GM23338 (cell line): ENCODE measurements around the gene CYTH3. TPM values are rescaled to one million over a fixed set of nuclear protein-coding genes. Genes with fewer than 3 reads are reported as not detected.

Experiments used
- ATAC-seq: fragments of 200-7000 bp; cut with Tn5 transposase; 3 replicates; pipeline ENCODE4 v1.9.1; 2020
- DNase-seq: peaks from one replicate; pipeline ENCODE4 v3.0.0-alpha.2; 2015; ENCODE audit warnings: low spot score
- H2AFZ ChIP-seq: fragments of 200-600 bp; sonication (generic); 2 replicates; pipeline ENCODE4 v1.8.0; 2016; ENCODE audit warnings: antibody characterized with exemption, mild to moderate bottlenecking, moderate library complexity
- H3F3A ChIP-seq: fragments of 200-600 bp; sonication (generic); replicated peaks from 2 replicates; pipeline ENCODE4 v1.8.0; 2017; ENCODE audit warnings: antibody characterized with exemption, mixed run types, low read depth
- H3K27ac ChIP-seq: fragments of 200-600 bp; sonication (generic); 2 replicates; pipeline ENCODE4 v1.6.1; 2016; ENCODE audit warnings: low read depth
- H3K27me3 ChIP-seq: fragments of 200-600 bp; sonication (generic); 2 replicates; pipeline ENCODE4 v1.8.0; 2016; ENCODE audit warnings: mild to moderate bottlenecking, mixed run types, moderate library complexity; ENCODE audit not compliant: insufficient read depth
- H3K36me3 ChIP-seq: fragments of 200-600 bp; sonication (generic); 2 replicates; pipeline ENCODE4 v1.8.0; 2016; ENCODE audit warnings: mild to moderate bottlenecking; ENCODE audit not compliant: insufficient read depth
- H3K4me1 ChIP-seq: fragments of 200-600 bp; sonication (generic); 2 replicates; pipeline ENCODE4 v1.8.0; 2016; ENCODE audit warnings: mild to moderate bottlenecking, moderate library complexity; ENCODE audit not compliant: insufficient read depth
- H3K4me2 ChIP-seq: fragments of 200-600 bp; sonication (generic); 2 replicates; pipeline ENCODE4 v1.7.1; 2017; ENCODE audit warnings: mixed run types
- H3K4me3 ChIP-seq: fragments of 200-600 bp; sonication (generic); 2 replicates; pipeline ENCODE4 v1.6.1; 2016; ENCODE audit warnings: mixed run types
- H3K79me2 ChIP-seq: fragments of 200-600 bp; sonication (generic); replicated peaks from 2 replicates; pipeline ENCODE4 v1.8.0; 2017; ENCODE audit warnings: mild to moderate bottlenecking; ENCODE audit not compliant: insufficient read depth
- H3K9me2 ChIP-seq: fragments of 200-600 bp; sonication (generic); 2 replicates; pipeline ENCODE4 v1.8.0; 2017; ENCODE audit not compliant: insufficient read depth
- H4K20me1 ChIP-seq: fragments of 200-600 bp; sonication (generic); replicated peaks from 2 replicates; pipeline ENCODE4 v1.8.0; 2017; ENCODE audit warnings: mild to moderate bottlenecking; ENCODE audit not compliant: insufficient read depth
- H3K27ac Mint-ChIP-seq: 2 replicates; pipeline ENCODE4 v1.8.0; 2020; ENCODE audit warnings: inconsistent platforms, mild to moderate bottlenecking, moderate library complexity, mixed read lengths
- H3K27me3 Mint-ChIP-seq: 3 replicates; pipeline ENCODE4 v1.8.0; 2022; ENCODE audit warnings: low read depth, mild to moderate bottlenecking, moderate library complexity, mixed read lengths, inconsistent platforms; ENCODE audit not compliant: insufficient read depth, poor library complexity
- H3K36me3 Mint-ChIP-seq: 3 replicates; pipeline ENCODE4 v1.8.0; 2021; ENCODE audit warnings: low read depth, mild to moderate bottlenecking, inconsistent platforms, moderate library complexity, mixed read lengths
- H3K4me1 Mint-ChIP-seq: 3 replicates; pipeline ENCODE4 v1.8.0; 2020; ENCODE audit warnings: mild to moderate bottlenecking, inconsistent platforms, mixed read lengths
- H3K4me3 Mint-ChIP-seq: 3 replicates; pipeline ENCODE4 v1.8.0; 2021; ENCODE audit warnings: moderate library complexity, mild to moderate bottlenecking, inconsistent platforms, mixed read lengths
- H3K9me3 Mint-ChIP-seq: 3 replicates; pipeline ENCODE4 v1.8.0; 2020; ENCODE audit warnings: moderate library complexity, mild to moderate bottlenecking, inconsistent platforms, mixed read lengths
- ETS1 ChIP-seq: IDR thresholded peaks from 2 replicates; pipeline ENCODE4 v1.6.1; 2016; ENCODE audit warnings: antibody characterized with exemption
- EZH2 ChIP-seq: fragments of 200-600 bp; sonication (generic); IDR thresholded peaks from one replicate; pipeline ENCODE4 v1.8.0; 2017; ENCODE audit warnings: antibody characterized with exemption, mild to moderate bottlenecking, low read depth; ENCODE audit not compliant: unreplicated experiment
- JUNB ChIP-seq: IDR thresholded peaks from one replicate; pipeline ENCODE4 v1.6.1; 2016; ENCODE audit warnings: antibody characterized with exemption; ENCODE audit not compliant: unreplicated experiment
- NANOG ChIP-seq: IDR thresholded peaks from 2 replicates; pipeline ENCODE4 v1.6.1; 2016; ENCODE audit warnings: antibody characterized with exemption, borderline replicate concordance
- ZNF114 ChIP-seq: fragments of 250-450 bp; sonication (Bioruptor Pico); IDR thresholded peaks from 2 replicates; pipeline ENCODE4 v1.5.0; 2020; ENCODE audit warnings: mild to moderate bottlenecking, moderate library complexity
- polyA plus RNA-seq: library from polyadenylated mRNA; unstranded; fragments of >200 nt; fragmentation: Nextera tagmentation; extraction: Ambion mirVana; gene quantifications from 2 replicates; pipeline ENCODE4 v1.2.1, GENCODE V29; 2016
- total RNA-seq: library from RNA; depleted of rRNA; stranded (reverse); fragments of >200 nt; shearing (Covaris generic); gene quantifications from 2 replicates; pipeline ENCODE4 v1.2.3, GENCODE V29; 2014
- TF ChIP-seq, protein P1 (sequence below): fragments of 250-450 bp; sonication (Bioruptor Pico); IDR thresholded peaks from 2 replicates; pipeline ENCODE4 v1.5.0; 2020; ENCODE audit warnings: mild to moderate bottlenecking, moderate library complexity

Gene CYTH3
- total and polyA plus RNA-seq, 2 experiments from 2014 or later, result 4.6 to 15.3 TPM

DNA sequence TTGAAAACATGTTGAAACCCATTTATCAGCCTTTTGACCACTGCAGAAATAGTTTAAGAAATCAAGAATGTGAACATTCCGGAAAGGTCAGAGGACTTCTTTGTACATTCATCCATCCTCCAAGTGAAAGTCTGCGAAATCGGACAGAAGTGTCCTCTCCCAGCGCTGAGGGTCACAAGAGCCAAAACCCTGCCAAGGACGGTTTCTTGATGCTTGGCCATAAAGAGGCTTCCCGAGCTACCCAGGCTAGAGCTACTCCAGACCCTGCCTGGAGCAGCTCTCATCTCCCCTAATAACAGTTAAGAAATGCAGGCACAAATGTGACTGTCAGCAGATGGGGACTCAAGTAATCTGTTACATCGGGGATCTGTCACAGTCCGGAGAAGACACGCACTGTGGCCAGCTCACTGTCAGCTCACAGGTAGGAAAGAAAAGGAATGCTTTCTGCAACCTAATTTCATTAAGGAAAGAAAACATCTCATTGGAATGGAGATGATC lies 4.5 kb upstream of the CYTH3 start (continued):
- TF ChIP-seq, protein P1, sequence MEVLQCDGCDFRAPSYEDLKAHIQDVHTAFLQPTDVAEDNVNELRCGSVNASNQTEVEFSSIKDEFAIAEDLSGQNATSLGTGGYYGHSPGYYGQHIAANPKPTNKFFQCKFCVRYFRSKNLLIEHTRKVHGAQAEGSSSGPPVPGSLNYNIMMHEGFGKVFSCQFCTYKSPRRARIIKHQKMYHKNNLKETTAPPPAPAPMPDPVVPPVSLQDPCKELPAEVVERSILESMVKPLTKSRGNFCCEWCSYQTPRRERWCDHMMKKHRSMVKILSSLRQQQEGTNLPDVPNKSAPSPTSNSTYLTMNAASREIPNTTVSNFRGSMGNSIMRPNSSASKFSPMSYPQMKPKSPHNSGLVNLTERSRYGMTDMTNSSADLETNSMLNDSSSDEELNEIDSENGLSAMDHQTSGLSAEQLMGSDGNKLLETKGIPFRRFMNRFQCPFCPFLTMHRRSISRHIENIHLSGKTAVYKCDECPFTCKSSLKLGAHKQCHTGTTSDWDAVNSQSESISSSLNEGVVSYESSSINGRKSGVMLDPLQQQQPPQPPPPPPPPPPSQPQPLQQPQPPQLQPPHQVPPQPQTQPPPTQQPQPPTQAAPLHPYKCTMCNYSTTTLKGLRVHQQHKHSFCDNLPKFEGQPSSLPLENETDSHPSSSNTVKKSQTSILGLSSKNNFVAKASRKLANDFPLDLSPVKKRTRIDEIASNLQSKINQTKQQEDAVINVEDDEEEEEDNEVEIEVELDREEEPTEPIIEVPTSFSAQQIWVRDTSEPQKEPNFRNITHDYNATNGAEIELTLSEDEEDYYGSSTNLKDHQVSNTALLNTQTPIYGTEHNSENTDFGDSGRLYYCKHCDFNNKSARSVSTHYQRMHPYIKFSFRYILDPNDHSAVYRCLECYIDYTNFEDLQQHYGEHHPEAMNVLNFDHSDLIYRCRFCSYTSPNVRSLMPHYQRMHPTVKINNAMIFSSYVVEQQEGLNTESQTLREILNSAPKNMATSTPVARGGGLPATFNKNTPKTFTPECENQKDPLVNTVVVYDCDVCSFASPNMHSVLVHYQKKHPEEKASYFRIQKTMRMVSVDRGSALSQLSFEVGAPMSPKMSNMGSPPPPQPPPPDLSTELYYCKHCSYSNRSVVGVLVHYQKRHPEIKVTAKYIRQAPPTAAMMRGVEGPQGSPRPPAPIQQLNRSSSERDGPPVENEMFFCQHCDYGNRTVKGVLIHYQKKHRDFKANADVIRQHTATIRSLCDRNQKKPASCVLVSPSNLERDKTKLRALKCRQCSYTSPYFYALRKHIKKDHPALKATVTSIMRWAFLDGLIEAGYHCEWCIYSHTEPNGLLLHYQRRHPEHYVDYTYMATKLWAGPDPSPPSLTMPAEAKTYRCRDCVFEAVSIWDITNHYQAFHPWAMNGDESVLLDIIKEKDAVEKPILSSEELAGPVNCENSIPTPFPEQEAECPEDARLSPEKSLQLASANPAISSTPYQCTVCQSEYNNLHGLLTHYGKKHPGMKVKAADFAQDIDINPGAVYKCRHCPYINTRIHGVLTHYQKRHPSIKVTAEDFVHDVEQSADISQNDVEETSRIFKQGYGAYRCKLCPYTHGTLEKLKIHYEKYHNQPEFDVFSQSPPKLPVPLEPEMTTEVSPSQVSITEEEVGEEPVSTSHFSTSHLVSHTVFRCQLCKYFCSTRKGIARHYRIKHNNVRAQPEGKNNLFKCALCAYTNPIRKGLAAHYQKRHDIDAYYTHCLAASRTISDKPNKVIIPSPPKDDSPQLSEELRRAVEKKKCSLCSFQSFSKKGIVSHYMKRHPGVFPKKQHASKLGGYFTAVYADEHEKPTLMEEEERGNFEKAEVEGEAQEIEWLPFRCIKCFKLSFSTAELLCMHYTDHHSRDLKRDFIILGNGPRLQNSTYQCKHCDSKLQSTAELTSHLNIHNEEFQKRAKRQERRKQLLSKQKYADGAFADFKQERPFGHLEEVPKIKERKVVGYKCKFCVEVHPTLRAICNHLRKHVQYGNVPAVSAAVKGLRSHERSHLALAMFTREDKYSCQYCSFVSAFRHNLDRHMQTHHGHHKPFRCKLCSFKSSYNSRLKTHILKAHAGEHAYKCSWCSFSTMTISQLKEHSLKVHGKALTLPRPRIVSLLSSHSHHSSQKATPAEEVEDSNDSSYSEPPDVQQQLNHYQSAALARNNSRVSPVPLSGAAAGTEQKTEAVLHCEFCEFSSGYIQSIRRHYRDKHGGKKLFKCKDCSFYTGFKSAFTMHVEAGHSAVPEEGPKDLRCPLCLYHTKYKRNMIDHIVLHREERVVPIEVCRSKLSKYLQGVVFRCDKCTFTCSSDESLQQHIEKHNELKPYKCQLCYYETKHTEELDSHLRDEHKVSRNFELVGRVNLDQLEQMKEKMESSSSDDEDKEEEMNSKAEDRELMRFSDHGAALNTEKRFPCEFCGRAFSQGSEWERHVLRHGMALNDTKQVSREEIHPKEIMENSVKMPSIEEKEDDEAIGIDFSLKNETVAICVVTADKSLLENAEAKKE, result no peak

- Mint-ChIP-seq H3K4me1 (peaks cover 26% of the 10 kb centered on the region), H3K9me3 (no peaks in the 10 kb centered on the region), H3K27me3 (peaks cover 21% of the 10 kb centered on the region), H3K36me3 (no peaks in the 10 kb centered on the region), H3K4me3 (no peak overlapping the region), H3K27ac (no peak overlapping the region)
- H3K4me3 ChIP-seq, result no peak overlapping the region
- DNase-seq (no peak), ATAC-seq (no peak)
- H3K36me3 ChIP-seq, result no peaks in the 10 kb centered on the region
- H4K20me1 ChIP-seq, result 0 out of 2 replicates have a peak, but pooled peaks cover 5% of the 10 kb centered on the region
- no peak overlapping the region for H3K27ac ChIP-seq
- H3K79me2 ChIP-seq, result peaks cover 20% of the 10 kb centered on the region
- no peak overlapping the region for H3K4me2 ChIP-seq
- no peaks in the 10 kb centered on the region for H3K9me2 ChIP-seq
- no peak overlapping the region for H2AFZ ChIP-seq
- no peaks in the 10 kb centered on the region for H3F3A ChIP-seq
- peaks cover 15% of the 10 kb centered on the region for H3K27me3 ChIP-seq
- TF ChIP-seq EZH2, result no peak
- no peak for TF ChIP-seq NANOG
- TF ChIP-seq JUNB, result no peak
- no peak for TF ChIP-seq ZNF114 (CRISPR knock-in tag)
- TF ChIP-seq ETS1, result no peak
- H3K4me1 ChIP-seq, result peaks cover 14% of the 10 kb centered on the region
Measured at GRCh38 chr7:6274743-6275142, 2.3 kb upstream of the CYTH3 start.
